H1 (cell line): Measurements from ENCODE around the gene ARHGAP1. TPM values are rescaled to one million over a fixed set of nuclear protein-coding genes. Genes with fewer than 3 reads are reported as not detected.

Experiments
- CTCF ChIA-PET: fragments of 300-600 bp; sonication (Branson Sonifier 250); formaldehyde crosslinking; loops from one replicate; lab custom pipeline; 2021; ENCODE audit not compliant: partially characterized antibody; lab: Charles Lee
- POLR2A ChIA-PET: fragments of 300-600 bp; sonication (Branson Sonifier 250); formaldehyde crosslinking; loops from one replicate; lab custom pipeline; 2021; ENCODE audit warnings: inconsistent platforms; ENCODE audit not compliant: partially characterized antibody; lab: Charles Lee
- DNase-seq, 2 experiments: peaks; one replicate each; pipeline versions ENCODE4 v3.0.0 to v3.0.0-alpha.2; 2010 to 2022; ENCODE audit warnings: low spot score in 2 of 2, low read depth in 1 of 2, mixed read lengths in 1 of 2
- FAIRE-seq: peaks from 2 replicates; lab custom pipeline; 2011; peaks lifted over from hg19 to GRCh38; lab: Jason Lieb, UNC
- H2AFZ ChIP-seq: 2 replicates; pipeline ENCODE4 v1.8.1; 2012; ENCODE audit warnings: low read length, inconsistent platforms
- H2AK5ac ChIP-seq: 2 replicates; pipeline ENCODE4 v1.6.1; 2013; ENCODE audit warnings: low read depth, low read length
- H2BK120ac ChIP-seq: replicated peaks from 2 replicates; pipeline ENCODE3; 2013; ENCODE audit warnings: low read depth, low read length, inconsistent platforms
- H2BK12ac ChIP-seq: 2 replicates; pipeline ENCODE4 v1.6.1; 2013; ENCODE audit warnings: low read depth, low read length
- H2BK15ac ChIP-seq: 2 replicates; pipeline ENCODE4 v1.6.1; 2013; ENCODE audit warnings: low read length
- H2BK20ac ChIP-seq: 2 replicates; pipeline ENCODE4 v1.6.1; 2013; ENCODE audit warnings: low read length
- H2BK5ac ChIP-seq: 2 replicates; pipeline ENCODE4 v1.6.1; 2013; ENCODE audit warnings: low read depth, low read length
- H3K14ac ChIP-seq: 2 replicates; pipeline ENCODE4 v1.6.1; 2013; ENCODE audit warnings: inconsistent platforms; ENCODE audit not compliant: insufficient read length
- H3K18ac ChIP-seq: 2 replicates; pipeline ENCODE4 v1.6.1; 2013; ENCODE audit warnings: low read length; ENCODE audit errors: extremely low read depth
- H3K23ac ChIP-seq: 2 replicates; pipeline ENCODE4 v1.6.1; 2013; ENCODE audit warnings: inconsistent platforms; ENCODE audit not compliant: insufficient read length
- H3K23me2 ChIP-seq: 2 replicates; pipeline ENCODE4 v1.6.1; 2013; ENCODE audit warnings: low read depth, low read length
- H3K27ac ChIP-seq: 2 replicates; pipeline ENCODE4 v1.6.1; 2011; ENCODE audit warnings: low read depth, low read length, inconsistent platforms
- H3K27me3 ChIP-seq, 4 experiments: replicated peaks in 1 of 4; 1 replicate in 1 of 4; 2 replicates in 3 of 4; pipeline versions ENCODE4 v1.6.1 to v1.8.1; 2011 to 2013; ENCODE audit warnings: low read length in 3 of 4, mild to moderate bottlenecking in 3 of 4, inconsistent platforms in 2 of 4, mixed read lengths in 2 of 4, moderate library complexity in 1 of 4; ENCODE audit not compliant: control insufficient read depth in 3 of 4, insufficient read depth in 3 of 4; ENCODE audit errors: extremely low read depth in 1 of 4
- H3K36me3 ChIP-seq, 4 experiments: 2 replicates each; pipeline versions ENCODE4 v1.6.1 to v1.8.1; 2011 to 2013; ENCODE audit warnings: mild to moderate bottlenecking in 4 of 4, low read length in 3 of 4, moderate library complexity in 2 of 4, control low read depth in 1 of 4, inconsistent platforms in 1 of 4; ENCODE audit not compliant: insufficient read depth in 4 of 4, control insufficient read depth in 2 of 4
- H3K4ac ChIP-seq: replicated peaks from 2 replicates; pipeline ENCODE3; 2013; ENCODE audit warnings: low read length, low read depth, mixed read lengths, inconsistent platforms; ENCODE audit not compliant: insufficient read length
- H3K4me1 ChIP-seq, 4 experiments: replicated peaks in 1 of 4; 1 replicate in 1 of 4; 2 replicates in 3 of 4; pipeline versions ENCODE4 v1.6.1 to v1.8.1; 2011 to 2013; ENCODE audit warnings: low read length in 3 of 4, inconsistent platforms in 2 of 4, mixed read lengths in 1 of 4; ENCODE audit not compliant: insufficient read depth in 4 of 4, control insufficient read depth in 3 of 4
- H3K4me2 ChIP-seq, 2 experiments: 2 replicates each; pipeline versions ENCODE4 v1.6.1 to v1.8.1; 2011 to 2013; ENCODE audit warnings: low read depth in 2 of 2, low read length in 2 of 2, control low read depth in 1 of 2, inconsistent platforms in 1 of 2, mild to moderate bottlenecking in 1 of 2; ENCODE audit not compliant: insufficient read depth in 1 of 2
- H3K4me3 ChIP-seq, 4 experiments: fragments of 200-600, 300-600 bp in 1 of 4; sonication (generic), shearing (Covaris generic), sonication (Bioruptor Twin) in 1 of 4; 2 replicates each; pipeline versions ENCODE4 v1.5.1 to v1.8.1; 2011 to 2016; ENCODE audit warnings: low read length in 4 of 4, low read depth in 3 of 4, control low read depth in 2 of 4, inconsistent platforms in 2 of 4, mild to moderate bottlenecking in 2 of 4, mixed read lengths in 1 of 4, moderate library complexity in 1 of 4; ENCODE audit not compliant: insufficient read depth in 2 of 4; ENCODE audit errors: extremely low read depth in 1 of 4
- H3K56ac ChIP-seq: replicated peaks from 2 replicates; pipeline ENCODE3; 2013; ENCODE audit warnings: low read depth, mild to moderate bottlenecking, mixed read lengths, low read length, inconsistent platforms; ENCODE audit not compliant: insufficient read length
- H3K79me1 ChIP-seq: 2 replicates; pipeline ENCODE4 v1.6.1; 2013; ENCODE audit warnings: low read depth, low read length, control low read depth
- H3K79me2 ChIP-seq, 2 experiments: 2 replicates each; pipeline versions ENCODE4 v1.6.1 to v1.8.1; 2012 to 2013; ENCODE audit warnings: low read length in 2 of 2, mild to moderate bottlenecking in 2 of 2, inconsistent platforms in 1 of 2; ENCODE audit not compliant: insufficient read depth in 2 of 2, control insufficient read depth in 1 of 2
- H3K9ac ChIP-seq, 4 experiments: replicated peaks in 1 of 4; 1 replicate in 1 of 4; 2 replicates in 3 of 4; pipeline versions ENCODE4 v1.6.1 to v1.8.1; 2011 to 2013; ENCODE audit warnings: low read depth in 3 of 4, low read length in 3 of 4, control low read depth in 2 of 4, mild to moderate bottlenecking in 2 of 4, moderate library complexity in 2 of 4, inconsistent platforms in 1 of 4; ENCODE audit errors: extremely low read depth in 1 of 4
- H3K9me3 ChIP-seq, 2 experiments: 2 replicates each; pipeline versions ENCODE4 v1.6.1 to v1.8.1; 2012 to 2013; ENCODE audit warnings: mild to moderate bottlenecking in 2 of 2, moderate library complexity in 2 of 2, control low read depth in 1 of 2, inconsistent platforms in 1 of 2, low read depth in 1 of 2, low read length in 1 of 2, mixed read lengths in 1 of 2; ENCODE audit not compliant: insufficient read depth in 2 of 2
- H4K20me1 ChIP-seq, 2 experiments: replicated peaks in 1 of 2; 2 replicates each; pipeline versions ENCODE3 to v1.8.1; 2011 to 2013; ENCODE audit warnings: inconsistent platforms in 2 of 2, low read length in 2 of 2, mild to moderate bottlenecking in 1 of 2; ENCODE audit not compliant: insufficient read depth in 2 of 2, control insufficient read depth in 1 of 2
- H4K5ac ChIP-seq: 2 replicates; pipeline ENCODE4 v1.6.1; 2013; ENCODE audit warnings: low read length, low read depth, mixed read lengths, inconsistent platforms; ENCODE audit not compliant: insufficient read length
- H4K8ac ChIP-seq: 2 replicates; pipeline ENCODE4 v1.8.0; 2013; ENCODE audit warnings: mild to moderate bottlenecking, moderate library complexity, low read length, inconsistent platforms; ENCODE audit not compliant: insufficient read depth; ENCODE audit errors: extremely low read depth
- H4K91ac ChIP-seq: replicated peaks from 2 replicates; pipeline ENCODE3; 2013; ENCODE audit warnings: low read length, mixed read lengths, inconsistent platforms; ENCODE audit not compliant: insufficient read length
- CBX8 ChIP-seq: fragments of 300-800, 300-1000 bp; sonication (generic); IDR thresholded peaks from 2 replicates; pipeline ENCODE4 v1.7.1; 2016; ENCODE audit warnings: low read depth, low read length, borderline replicate concordance
- CHD2 ChIP-seq: IDR thresholded peaks from 2 replicates; pipeline ENCODE4 v1.6.1; 2012; ENCODE audit warnings: low read length, improper control_type of control experiment
- HDAC6 ChIP-seq: IDR thresholded peaks from one replicate; pipeline ENCODE4 v1.7.1; 2012; ENCODE audit warnings: low read depth, mild to moderate bottlenecking, inconsistent platforms, low read length, moderate library complexity
- KDM1A ChIP-seq: fragments of 200-600, 300-600 bp; sonication (generic); IDR thresholded peaks from 2 replicates; pipeline ENCODE4 v1.7.1; 2016; ENCODE audit warnings: mild to moderate bottlenecking, low read length, borderline replicate concordance
- KDM5A ChIP-seq: fragments of 200-600 bp; IDR thresholded peaks from 2 replicates; pipeline ENCODE4 v1.7.1; 2012; ENCODE audit warnings: mild to moderate bottlenecking, low read length, inconsistent platforms, mixed read lengths
- RAD21 ChIP-seq, 2 experiments: IDR thresholded peaks in 1 of 2; conservative IDR thresholded peaks in 1 of 2; 2 replicates each; pipeline ENCODE4 v1.6.1; 2011; ENCODE audit warnings: low read depth in 2 of 2, low read length in 2 of 2, improper control_type of control experiment in 1 of 2, inconsistent platforms in 1 of 2, mild to moderate bottlenecking in 1 of 2, moderate library complexity in 1 of 2
- RFX5 ChIP-seq: IDR thresholded peaks from 2 replicates; pipeline ENCODE4 v1.6.1; 2011; ENCODE audit warnings: low read depth, low read length, improper control_type of control experiment, borderline replicate concordance
- SIRT6 ChIP-seq: IDR thresholded peaks from one replicate; pipeline ENCODE4 v1.7.1; 2012; ENCODE audit warnings: low read length, inconsistent platforms
- SUZ12 ChIP-seq: fragments of 200-600 bp; sonication (generic); IDR thresholded peaks from 2 replicates; pipeline ENCODE4 v1.6.1; 2012; ENCODE audit warnings: mild to moderate bottlenecking, inconsistent platforms, low read length, moderate library complexity, mixed read lengths
- TCF12 ChIP-seq: IDR thresholded peaks from 2 replicates; pipeline ENCODE4 v1.6.1; 2011; ENCODE audit warnings: low read depth, mild to moderate bottlenecking, low read length
- TEAD4 ChIP-seq: IDR thresholded peaks from 2 replicates; pipeline ENCODE4 v1.6.1; 2012; ENCODE audit warnings: low read depth, low read length, inconsistent platforms, mixed read lengths
- ZNF274 ChIP-seq: IDR thresholded peaks from 2 replicates; pipeline ENCODE4 v1.7.0; 2012; ENCODE audit warnings: low read length, borderline replicate concordance; ENCODE audit errors: extremely low read depth
- WGBS, 2 experiments: shearing (Covaris generic) in 1 of 2; methylation state at CpG; one replicate each; pipeline versions ENCODE4 v1.1.6 to v1.1.7; 2013 to 2015; ENCODE audit warnings: low lambda C conversion rate in 2 of 2, mixed read lengths in 2 of 2, inconsistent platforms in 1 of 2, low coverage in 1 of 2, missing lambda C conversion rate in 1 of 2; ENCODE audit not compliant: insufficient replicate concordance in 2 of 2, insufficient coverage in 1 of 2, insufficient read length in 1 of 2; ENCODE audit errors: extremely low coverage in 1 of 2, missing lambda C conversion rate in 1 of 2; 5-methylcytosine and 5-hydroxymethylcytosine counted together
- polyA plus RNA-seq, 7 experiments: library from polyadenylated mRNA; depleted of rRNA in 3 of 7; stranded (reverse) in 5 of 7; unstranded in 2 of 7; fragments of >200 nt in 5 of 7; fragments of 200-250 nt in 2 of 7; gene quantifications; 1 replicate in 5 of 7; 2 replicates in 1 of 7; 4 replicates in 1 of 7; pipeline versions ENCODE4 v1.2.1 to v1.2.3, GENCODE V29; 2011 to 2013; ENCODE audit warnings: missing spikeins in 2 of 7, mixed read lengths in 2 of 7
- total RNA-seq: library from RNA; stranded (reverse); fragmentation: NEBNext Ultra II Directional; extraction: Animal tissue kit (Norgen Biotek cat#: 25700); gene quantifications from 2 replicates; pipeline ENCODE4 v1.2.1, GENCODE V29; 2021
- TF ChIP-seq, protein P1 (sequence below): IDR thresholded peaks from 2 replicates; pipeline ENCODE4 v1.6.1; 2012; ENCODE audit warnings: inconsistent platforms
- TF ChIP-seq, protein P2 (sequence below): IDR thresholded peaks from 2 replicates; pipeline ENCODE4 v1.6.1; 2011; ENCODE audit warnings: low read length, improper control_type of control experiment

Gene ARHGAP1
- total and polyA plus RNA-seq, 2 of the 8 experiments (the other 6 are each of a cell fraction or from before 2014, with no cell fraction given): 28.6 to 58.8 TPM

- Histone ChIP-seq H3K9me3 (no peaks in the 10 kb centered on the region), H3K79me2 (no peaks in the 10 kb centered on the region), H3K14ac (no peak overlapping the region), H3K4ac (no peak overlapping the region), H2BK15ac (no peak overlapping the region), H2AK5ac (no peak overlapping the region), H3K23ac (no peak overlapping the region), H4K91ac (no peak overlapping the region), H3K36me3 (peaks cover 2 to 24% (median 11%) of the 10 kb centered on the region in 4 experiments; a peak in 5 of 8 replicates), H3K27ac (no peak overlapping the region), H4K20me1 (no peaks in the 10 kb centered on the region), H2AFZ (no peak overlapping the region), H2BK120ac (no peak overlapping the region), H2BK5ac (no peak overlapping the region), H3K23me2 (no peaks in the 10 kb centered on the region), H3K4me3 (no peak overlapping the region), H3K56ac (no peak overlapping the region), H4K8ac (no peak overlapping the region), H3K4me2 (no peak overlapping the region), H3K9ac (no peak overlapping the region), H3K18ac (no peak overlapping the region), H3K79me1 (peaks cover 2% of the 10 kb centered on the region; the same call in 1 of the 2 replicates), H3K27me3 (no peaks in the 10 kb centered on the region), H4K5ac (no peak overlapping the region), H2BK20ac (no peak overlapping the region), H2BK12ac (no peak overlapping the region), H3K4me1 (no peaks in the 10 kb centered on the region)
- DNase-seq: no peak
- FAIRE-seq: no peak
- POLR2A ChIA-PET: no interaction called here
- WGBS, 2 experiments: 85% methylated on average over 3 of the region's 3 CpGs; no CpG with 5 or more reads in 1 of the 2 experiments
- CTCF ChIA-PET: no interaction called here
- no peak for TF ChIP-seq RAD21 (IDR thresholded peaks at IDR 0.05 in 1 of 2, conservative IDR thresholded peaks at IDR 0.05 in 1 of 2; ENCODE audit: low read depth in 2 of 2, low read length in 2 of 2)
- TF ChIP-seq CHD2: no peak
- TF ChIP-seq CBX8: no peak
- TF ChIP-seq, protein P1, sequence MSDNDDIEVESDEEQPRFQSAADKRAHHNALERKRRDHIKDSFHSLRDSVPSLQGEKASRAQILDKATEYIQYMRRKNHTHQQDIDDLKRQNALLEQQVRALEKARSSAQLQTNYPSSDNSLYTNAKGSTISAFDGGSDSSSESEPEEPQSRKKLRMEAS: no peak
- no peak for TF ChIP-seq ZNF274
- TF ChIP-seq TEAD4: no peak
- TF ChIP-seq, protein P2, sequence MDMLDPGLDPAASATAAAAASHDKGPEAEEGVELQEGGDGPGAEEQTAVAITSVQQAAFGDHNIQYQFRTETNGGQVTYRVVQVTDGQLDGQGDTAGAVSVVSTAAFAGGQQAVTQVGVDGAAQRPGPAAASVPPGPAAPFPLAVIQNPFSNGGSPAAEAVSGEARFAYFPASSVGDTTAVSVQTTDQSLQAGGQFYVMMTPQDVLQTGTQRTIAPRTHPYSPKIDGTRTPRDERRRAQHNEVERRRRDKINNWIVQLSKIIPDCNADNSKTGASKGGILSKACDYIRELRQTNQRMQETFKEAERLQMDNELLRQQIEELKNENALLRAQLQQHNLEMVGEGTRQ: no peak
- no peak for TF ChIP-seq SUZ12
- TF ChIP-seq KDM5A: no peak
- TF ChIP-seq SIRT6: no peak
- TF ChIP-seq RFX5: no peak
- TF ChIP-seq KDM1A: no peak
- TF ChIP-seq HDAC6: no peak
- no peak for TF ChIP-seq TCF12
These were observed 56.9 kb downstream of the ARHGAP1 start for GRCh38 chr11:46643531-46643930.
